ENCODE data around the gene FILIP1.

FILIP1 gene

GRCh38 chr6:75272145-75272840, 221.3 kb downstream of the FILIP1 start:
- no peak for DNase-seq (ENCODE audit: low read depth in 1 of 2, low spot score in 1 of 2)

GRCh38 chr6:75268988-75269354, 224.6 kb downstream of the FILIP1 start:
- DNase-seq (ENCODE audit: low read depth in 1 of 2, low spot score in 1 of 2), result no peak

GRCh38 chr6:75268121-75268987, 225.2 kb downstream of the FILIP1 start:
- no peak for DNase-seq (ENCODE audit: low read depth in 1 of 2, low spot score in 1 of 2)

- no peak for DNase-seq (ENCODE audit: low read depth in 1 of 2, low spot score in 1 of 2)
Observed at GRCh38 chr6:75267461-75267860, 226.1 kb downstream of the FILIP1 start.

GRCh38 chr6:75266716-75267291, 226.8 kb downstream of the FILIP1 start:
- DNase-seq (ENCODE audit: low read depth in 1 of 2, low spot score in 1 of 2), result no peak

- no peak for DNase-seq (ENCODE audit: low read depth in 1 of 2, low spot score in 1 of 2)
Observed at GRCh38 chr6:75263401-75263750, 230.2 kb downstream of the FILIP1 start.

GRCh38 chr6:75262716-75263400, 230.7 kb downstream of the FILIP1 start:
- DNase-seq (ENCODE audit: low read depth in 1 of 2, low spot score in 1 of 2), result no peak

GRCh38 chr6:75261299-75261698, 232.3 kb downstream of the FILIP1 start:
- no peak for DNase-seq (ENCODE audit: low read depth in 1 of 2, low spot score in 1 of 2)

GRCh38 chr6:75257343-75258087, 236.1 kb downstream of the FILIP1 start:
- DNase-seq (ENCODE audit: low read depth in 1 of 2, low spot score in 1 of 2), result no peak

GRCh38 chr6:75250552-75250951, 243.0 kb downstream of the FILIP1 start:
- DNase-seq (ENCODE audit: low read depth in 1 of 2, low spot score in 1 of 2), result no peak

GRCh38 chr6:75249837-75250236, 243.8 kb downstream of the FILIP1 start:
- DNase-seq (ENCODE audit: low read depth in 1 of 2, low spot score in 1 of 2), result no peak

- DNase-seq (ENCODE audit: low read depth in 1 of 2, low spot score in 1 of 2), result no peak
Observed at GRCh38 chr6:75246386-75246785, 247.2 kb downstream of the FILIP1 start.

- DNase-seq (ENCODE audit: low read depth in 1 of 2, low spot score in 1 of 2), result no peak
Observed at GRCh38 chr6:75244063-75244584, 249.5 kb downstream of the FILIP1 start.

- peak; percentile 72 for DNase-seq (ENCODE audit: low read depth in 1 of 2, low spot score in 1 of 2)
Observed at GRCh38 chr6:75243333-75244062, 250.1 kb downstream of the FILIP1 start, which contains the start of gene COX7A2. Gene COX7A2 (minus strand): TSS chr6:75243801. CDS start chr6:75243734, 67 bp downstream.

Measured in activated T-helper 1 cell treated with anti-CD3 and anti-CD28 coated beads, Interleukin-2, amount 50 U/mL, for 16 hours (primary cell).